Suprapubic skin (tissue), 4 donors: ENCODE measurements around the gene COL15A1. TPM values are rescaled to one million over a fixed set of nuclear protein-coding genes. Genes with fewer than 3 reads are reported as not detected.

Experiments
- DNase-seq, 2 donors: peaks; one replicate each; pipeline ENCODE4 v3.0.0-alpha.2; 2019; ENCODE audit warnings: low spot score in 2 of 2
- H3K27ac ChIP-seq: fragments of 200-600 bp; sonication (generic); one replicate; pipeline ENCODE4 v1.5.1; 2019
- H3K27me3 ChIP-seq: fragments of 200-600 bp; sonication (generic); one replicate; pipeline ENCODE4 v1.5.1; 2019
- H3K36me3 ChIP-seq: fragments of 200-600 bp; sonication (generic); one replicate; pipeline ENCODE4 v1.5.1; 2019
- H3K4me1 ChIP-seq: fragments of 200-600 bp; sonication (generic); one replicate; pipeline ENCODE4 v1.5.1; 2019
- H3K4me3 ChIP-seq: fragments of 200-600 bp; sonication (generic); one replicate; pipeline ENCODE4 v1.5.1; 2019; ENCODE audit warnings: mild to moderate bottlenecking
- H3K9me3 ChIP-seq: fragments of 200-600 bp; sonication (generic); one replicate; pipeline ENCODE4 v1.5.1; 2019
- EP300 ChIP-seq: sonication (generic); formaldehyde crosslinking; IDR thresholded peaks from one replicate; pipeline ENCODE4 v1.6.1; 2017; ENCODE audit warnings: antibody characterized with exemption
- POLR2A ChIP-seq, 2 donors: fragments of 450-650 bp; IDR thresholded peaks; one replicate each; pipeline ENCODE4 v1.6.1; 2017; ENCODE audit warnings: antibody characterized with exemption in 2 of 2, mild to moderate bottlenecking in 2 of 2, moderate library complexity in 2 of 2
- POLR2AphosphoS5 ChIP-seq, 3 donors: sonication (generic); formaldehyde crosslinking; IDR thresholded peaks; one replicate each; pipeline ENCODE4 v1.6.1; 2017; ENCODE audit warnings: antibody characterized with exemption in 3 of 3
- WGBS: methylation state at CpG from one replicate; pipeline ENCODE4 v1.1.5; 2018; 5-methylcytosine and 5-hydroxymethylcytosine counted together
- total RNA-seq, 4 donors: library from RNA; depleted of rRNA; stranded (reverse); fragments of >200 nt; gene quantifications; one replicate each; pipeline ENCODE4 v1.1.0, GENCODE V29; 2016
- TF ChIP-seq, protein P1 (sequence below), 2 donors: fragments of 200-600 bp in 1 of 2; fragments of 450-650 bp in 1 of 2; sonication (generic) in 1 of 2; IDR thresholded peaks; one replicate each; pipeline ENCODE4 v1.5.1; 2016 to 2019; ENCODE audit warnings: antibody characterized with exemption in 2 of 2, mild to moderate bottlenecking in 1 of 2, moderate library complexity in 1 of 2

Gene COL15A1
- total RNA-seq, 4 donors from 2014 or later = 8.0 to 15.0 (median 9.3) TPM

DNA sequence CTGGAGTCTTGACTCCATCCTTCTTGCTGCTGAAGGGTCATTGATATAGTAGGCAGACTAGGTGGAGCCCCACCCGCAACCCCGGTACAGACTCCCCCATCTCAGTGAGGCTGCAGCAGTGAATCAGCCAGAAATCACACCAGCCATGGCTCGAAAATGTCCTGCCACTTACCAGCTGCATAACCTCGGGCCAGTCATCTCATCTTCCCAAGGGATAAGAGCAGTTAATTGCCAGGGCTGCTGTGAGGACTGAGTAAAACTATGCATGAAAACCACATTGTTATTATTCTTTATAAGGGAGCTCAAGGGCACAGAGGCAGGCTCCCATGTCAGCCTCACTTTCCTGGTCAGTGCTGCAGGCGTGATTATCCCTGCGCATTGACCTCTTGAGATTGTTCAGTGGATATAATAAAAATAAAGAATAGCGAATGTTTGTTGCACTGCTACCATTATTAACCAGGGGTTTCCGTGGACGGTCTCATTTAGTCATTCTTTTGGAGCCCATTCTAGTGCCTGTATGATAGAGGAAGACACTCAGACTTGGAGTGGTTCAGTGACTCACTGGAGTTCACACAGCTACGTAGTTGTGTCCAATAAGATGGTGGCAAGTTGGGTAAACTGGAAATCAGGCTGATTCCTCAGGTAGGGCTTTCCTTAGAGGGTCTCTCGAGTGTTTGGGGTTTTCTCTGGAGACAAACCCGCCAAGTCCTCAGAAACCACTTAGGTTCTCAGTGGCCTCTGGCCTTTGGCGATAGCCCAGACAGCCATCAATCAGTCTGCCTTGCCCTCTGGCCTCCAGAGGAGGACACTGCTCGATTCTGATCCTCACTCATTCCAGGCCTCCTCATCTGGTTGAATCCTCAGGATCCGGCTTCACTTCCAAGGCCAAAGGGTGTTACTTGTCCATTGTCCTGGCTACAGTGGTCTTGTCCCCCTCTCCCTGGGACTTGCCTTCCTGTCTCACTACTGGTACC lies 39.9 kb downstream of the COL15A1 start:
- TF ChIP-seq EP300 (no peak), POLR2AphosphoS5 (IDR thresholded peaks at IDR 0.05) (no peak), POLR2A (IDR thresholded peaks at IDR 0.05) (no peak)
- TF ChIP-seq, protein P1, sequence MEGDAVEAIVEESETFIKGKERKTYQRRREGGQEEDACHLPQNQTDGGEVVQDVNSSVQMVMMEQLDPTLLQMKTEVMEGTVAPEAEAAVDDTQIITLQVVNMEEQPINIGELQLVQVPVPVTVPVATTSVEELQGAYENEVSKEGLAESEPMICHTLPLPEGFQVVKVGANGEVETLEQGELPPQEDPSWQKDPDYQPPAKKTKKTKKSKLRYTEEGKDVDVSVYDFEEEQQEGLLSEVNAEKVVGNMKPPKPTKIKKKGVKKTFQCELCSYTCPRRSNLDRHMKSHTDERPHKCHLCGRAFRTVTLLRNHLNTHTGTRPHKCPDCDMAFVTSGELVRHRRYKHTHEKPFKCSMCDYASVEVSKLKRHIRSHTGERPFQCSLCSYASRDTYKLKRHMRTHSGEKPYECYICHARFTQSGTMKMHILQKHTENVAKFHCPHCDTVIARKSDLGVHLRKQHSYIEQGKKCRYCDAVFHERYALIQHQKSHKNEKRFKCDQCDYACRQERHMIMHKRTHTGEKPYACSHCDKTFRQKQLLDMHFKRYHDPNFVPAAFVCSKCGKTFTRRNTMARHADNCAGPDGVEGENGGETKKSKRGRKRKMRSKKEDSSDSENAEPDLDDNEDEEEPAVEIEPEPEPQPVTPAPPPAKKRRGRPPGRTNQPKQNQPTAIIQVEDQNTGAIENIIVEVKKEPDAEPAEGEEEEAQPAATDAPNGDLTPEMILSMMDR (IDR thresholded peaks at IDR 0.05) = no peak

DNA sequence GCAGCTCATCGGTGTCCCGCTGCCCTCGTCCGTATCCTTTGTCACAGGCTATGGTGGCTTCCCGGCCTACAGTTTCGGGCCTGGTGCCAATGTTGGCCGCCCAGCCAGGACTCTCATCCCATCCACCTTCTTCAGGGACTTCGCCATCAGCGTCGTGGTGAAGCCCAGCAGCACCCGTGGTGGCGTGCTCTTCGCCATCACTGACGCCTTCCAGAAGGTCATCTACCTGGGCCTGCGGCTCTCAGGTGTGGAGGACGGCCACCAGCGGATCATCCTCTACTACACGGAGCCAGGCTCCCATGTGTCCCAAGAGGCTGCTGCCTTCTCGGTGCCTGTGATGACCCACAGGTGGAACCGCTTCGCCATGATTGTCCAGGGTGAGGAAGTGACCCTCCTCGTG lies 41.9 kb downstream of the COL15A1 start:
- Histone ChIP-seq H3K4me1 (peaks cover 15% of the 10 kb centered on the region), H3K36me3 (no peaks in the 10 kb centered on the region), H3K9me3 (no peaks in the 10 kb centered on the region), H3K27me3 (no peaks in the 10 kb centered on the region), H3K27ac (no peak overlapping the region), H3K4me3 (no peak overlapping the region)
- TF ChIP-seq, protein P1 (IDR thresholded peaks at IDR 0.05) = no peak
- TF ChIP-seq POLR2A (IDR thresholded peaks at IDR 0.05) = no peak
- WGBS = 90% methylated on average over 16 of the region's 22 CpGs
- DNase-seq = peak in 1 of 2 donors; percentile 72

More for the DNA sequence above, 39.9 kb downstream of the COL15A1 start:
- no peaks in the 10 kb centered on the region for H3K9me3 ChIP-seq
- 78% methylated on average over 15 of the region's 15 CpGs for WGBS
- no peaks in the 10 kb centered on the region for H3K36me3 ChIP-seq
- H3K4me1 ChIP-seq = peaks cover 1% of the 10 kb centered on the region
- peak in 1 of 2 donors; percentile 61 for DNase-seq
- no peak overlapping the region for H3K4me3 ChIP-seq
- H3K27ac ChIP-seq = no peak overlapping the region
- no peaks in the 10 kb centered on the region for H3K27me3 ChIP-seq

GRCh38 chr9:98986866-98987651 lies 43.4 kb downstream of the COL15A1 start:
- no peak overlapping the region for H3K27ac ChIP-seq
- WGBS = 80% methylated on average over 17 of the region's 18 CpGs
- TF ChIP-seq EP300 (no peak), POLR2A (IDR thresholded peaks at IDR 0.05) (no peak), POLR2AphosphoS5 (IDR thresholded peaks at IDR 0.05) (no peak)
- TF ChIP-seq, protein P1 (IDR thresholded peaks at IDR 0.05) = no peak
- peaks cover 15% of the 10 kb centered on the region for H3K4me1 ChIP-seq
- DNase-seq = peak in 1 of 2 donors; percentile 44
- H3K4me3 ChIP-seq = no peak overlapping the region
- H3K36me3 ChIP-seq = no peaks in the 10 kb centered on the region
- H3K27me3 ChIP-seq = no peaks in the 10 kb centered on the region
- H3K9me3 ChIP-seq = no peaks in the 10 kb centered on the region

GRCh38 chr9:98989036-98990000 lies 45.6 kb downstream of the COL15A1 start:
- 79% methylated on average over 12 of the region's 13 CpGs for WGBS
- no peaks in the 10 kb centered on the region for H3K27me3 ChIP-seq
- peak; percentile 85 to 86 for DNase-seq
- H3K27ac ChIP-seq = peak overlapping the region; percentile 30
- H3K36me3 ChIP-seq = no peaks in the 10 kb centered on the region
- H3K4me3 ChIP-seq = no peak overlapping the region
- H3K4me1 ChIP-seq = peaks cover 24% of the 10 kb centered on the region
- TF ChIP-seq POLR2AphosphoS5 (IDR thresholded peaks at IDR 0.05) = peak in 2 of 3 donors; percentile 58 to 61
- TF ChIP-seq POLR2A (IDR thresholded peaks at IDR 0.05) = no peak
- no peak for TF ChIP-seq EP300
- no peaks in the 10 kb centered on the region for H3K9me3 ChIP-seq
